IMR-90 (cell line): ENCODE data around the gene CSNK1D. TPM values are rescaled to one million over a fixed set of nuclear protein-coding genes. Genes with fewer than 3 reads are reported as not detected.

Experiments
- ATAC-seq: fragments of 200-7000 bp; cut with Tn5 transposase; 2 replicates; pipeline ENCODE4 v1.9.1; 2020; ENCODE audit warnings: low read depth, mild to moderate bottlenecking, moderate library complexity
- BruUV-seq: library from RNA; stranded (reverse); fragments of 400-500 nt; replicated peaks from 2 replicates; lab custom pipeline; 2021; lab: Mats Ljungman, UMichigan
- CTCF ChIA-PET: fragments of 300-600 bp; formaldehyde crosslinking; extraction: SDS; loops from one replicate; lab custom pipeline; 2021; ENCODE audit warnings: antibody characterized with exemption; lab: Yijun Ruan, JAX
- POLR2A ChIA-PET: fragments of 300-600 bp; sonication (Branson Sonifier 250); formaldehyde crosslinking; loops from one replicate; lab custom pipeline; 2022; ENCODE audit warnings: antibody characterized with exemption; ENCODE audit not compliant: unreplicated experiment; lab: Charles Lee
- DNase-seq: peaks from one replicate; pipeline ENCODE4 v3.0.0; 2013
- H2AFZ ChIP-seq: replicated peaks from 2 replicates; pipeline ENCODE3; 2013; ENCODE audit warnings: low read length, mild to moderate bottlenecking; ENCODE audit not compliant: poor library complexity
- H2AK5ac ChIP-seq: 2 replicates; pipeline ENCODE4 v1.6.1; 2013; ENCODE audit warnings: low read depth, low read length, inconsistent platforms
- H2AK9ac ChIP-seq: replicated peaks from 2 replicates; pipeline ENCODE3; 2013; ENCODE audit warnings: mild to moderate bottlenecking, low read depth, low read length, moderate library complexity; ENCODE audit not compliant: poor library complexity
- H2BK120ac ChIP-seq: 2 replicates; pipeline ENCODE4 v1.6.1; 2013; ENCODE audit warnings: low read depth, low read length, inconsistent platforms
- H2BK15ac ChIP-seq: 3 replicates; pipeline ENCODE4 v1.6.1; 2013; ENCODE audit warnings: low read depth, low read length, inconsistent platforms
- H2BK20ac ChIP-seq: 2 replicates; pipeline ENCODE4 v1.6.1; 2013; ENCODE audit warnings: low read depth, mild to moderate bottlenecking, inconsistent platforms, low read length, moderate library complexity
- H2BK5ac ChIP-seq: 2 replicates; pipeline ENCODE4 v1.6.1; 2013; ENCODE audit warnings: mild to moderate bottlenecking, low read depth, low read length, inconsistent platforms; ENCODE audit not compliant: poor library complexity, severe bottlenecking
- H3K14ac ChIP-seq: replicated peaks from 2 replicates; pipeline ENCODE4 v1.6.1; 2013; ENCODE audit warnings: low read depth, low read length, inconsistent platforms
- H3K18ac ChIP-seq: 2 replicates; pipeline ENCODE4 v1.6.1; 2013; ENCODE audit warnings: low read depth, low read length, control low read depth
- H3K23ac ChIP-seq: 2 replicates; pipeline ENCODE4 v1.6.1; 2013; ENCODE audit warnings: low read depth, low read length, inconsistent platforms
- H3K27ac ChIP-seq: 2 replicates; pipeline ENCODE4 v1.5.1; 2013; ENCODE audit warnings: mild to moderate bottlenecking, control low read depth, low read length; ENCODE audit not compliant: insufficient read depth
- H3K27me3 ChIP-seq: 2 replicates; pipeline ENCODE4 v1.6.1; 2013; ENCODE audit warnings: low read length; ENCODE audit not compliant: control insufficient read depth, insufficient read depth
- H3K36me3 ChIP-seq: 2 replicates; pipeline ENCODE4 v1.6.1; 2013; ENCODE audit warnings: low read length, mixed read lengths; ENCODE audit not compliant: control insufficient read depth, insufficient read depth
- H3K4ac ChIP-seq: 2 replicates; pipeline ENCODE4 v1.6.1; 2013; ENCODE audit warnings: low read depth, low read length, inconsistent platforms
- H3K4me1 ChIP-seq: 2 replicates; pipeline ENCODE4 v1.6.1; 2013; ENCODE audit warnings: low read length, mixed read lengths; ENCODE audit not compliant: control insufficient read depth, insufficient read depth
- H3K4me2 ChIP-seq: 2 replicates; pipeline ENCODE4 v1.6.1; 2013; ENCODE audit warnings: low read depth, mild to moderate bottlenecking, control low read depth, low read length, moderate library complexity
- H3K4me3 ChIP-seq: 2 replicates; pipeline ENCODE4 v1.5.1; 2013; ENCODE audit warnings: low read depth, mild to moderate bottlenecking, control low read depth, low read length, moderate library complexity; ENCODE audit not compliant: insufficient read depth
- H3K56ac ChIP-seq: 2 replicates; pipeline ENCODE4 v1.6.1; 2013; ENCODE audit warnings: low read length, inconsistent platforms; ENCODE audit not compliant: insufficient read depth; ENCODE audit errors: extremely low read depth
- H3K79me1 ChIP-seq, 2 experiments: 2 replicates each; pipeline ENCODE4 v1.6.1; 2013; ENCODE audit warnings: low read length in 2 of 2, inconsistent platforms in 1 of 2, low read depth in 1 of 2
- H3K9ac ChIP-seq: 2 replicates; pipeline ENCODE4 v1.6.1; 2013; ENCODE audit warnings: low read depth, low read length, control low read depth
- H3K9me1 ChIP-seq: 2 replicates; pipeline ENCODE4 v1.6.1; 2013; ENCODE audit warnings: low read length, inconsistent platforms; ENCODE audit not compliant: insufficient read depth
- H3K9me3 ChIP-seq: 2 replicates; pipeline ENCODE4 v1.6.1; 2013; ENCODE audit warnings: low read length; ENCODE audit not compliant: control insufficient read depth, insufficient read depth
- H4K20me1 ChIP-seq: 2 replicates; pipeline ENCODE4 v1.6.1; 2013; ENCODE audit warnings: low read length, inconsistent platforms; ENCODE audit not compliant: insufficient read depth
- H4K5ac ChIP-seq: 2 replicates; pipeline ENCODE4 v1.6.1; 2013; ENCODE audit warnings: mild to moderate bottlenecking, low read depth, low read length, control low read depth
- H4K8ac ChIP-seq, 2 experiments: 2 replicates each; pipeline ENCODE4 v1.6.1; 2013; ENCODE audit warnings: low read depth in 2 of 2, low read length in 2 of 2, control low read depth in 1 of 2, inconsistent platforms in 1 of 2
- H4K91ac ChIP-seq: 2 replicates; pipeline ENCODE4 v1.6.1; 2013; ENCODE audit warnings: low read depth, low read length, inconsistent platforms; ENCODE audit not compliant: insufficient read depth
- CEBPB ChIP-seq: IDR thresholded peaks from 2 replicates; pipeline ENCODE4 v1.6.1; 2012; ENCODE audit warnings: low read depth, low read length, improper control_type of control experiment
- MXI1 ChIP-seq: IDR thresholded peaks from 2 replicates; pipeline ENCODE4 v1.6.1; 2012; ENCODE audit warnings: low read depth, mild to moderate bottlenecking, low read length, moderate library complexity, borderline replicate concordance
- RFX5 ChIP-seq: IDR thresholded peaks from 2 replicates; pipeline ENCODE4 v1.8.0; 2012; ENCODE audit warnings: low read depth, mild to moderate bottlenecking, low read length, moderate library complexity
- WGBS, 2 experiments: methylation state at CpG; one replicate each; pipeline versions ENCODE4 v1.1.5 to v1.1.7; 2013; ENCODE audit warnings: missing lambda C conversion rate in 2 of 2; ENCODE audit not compliant: insufficient read length in 1 of 2; ENCODE audit errors: extremely low coverage in 2 of 2; 5-methylcytosine and 5-hydroxymethylcytosine counted together
- dilution Hi-C: fragments of 300-500 bp; cut with HindIII; formaldehyde crosslinking; loops from one replicate; pipeline ENCODE4 v1.14.3; 2018; ENCODE audit warnings: low sequenced_read_pairs; ENCODE audit not compliant: unreplicated experiment
- in situ Hi-C: fragments of 300-500 bp; cut with MboI; formaldehyde crosslinking; loops from 3 replicates; pipeline ENCODE4 v1.14.3; 2019; ENCODE audit warnings: low sequenced_read_pairs, inconsistent platforms, mixed read lengths
- intact Hi-C: fragments of 100-400 bp; cut with micrococcal nuclease; formaldehyde crosslinking; loops from 2 replicates; pipeline ENCODE4 v1.10.0; 2022
- polyA plus RNA-seq, 3 experiments: library from polyadenylated mRNA; depleted of rRNA; stranded (reverse); fragments of >200 nt; gene quantifications; 2 replicates each; pipeline ENCODE4 v1.2.3, GENCODE V29; 2012; ENCODE audit warnings: low replicate concordance in 1 of 3
- total RNA-seq: library from RNA; depleted of rRNA; stranded (reverse); fragments of >200 nt; gene quantifications from 2 replicates; pipeline ENCODE4 v1.2.3, GENCODE V29; 2012

Gene CSNK1D
- total and polyA plus RNA-seq, 2 of the 4 experiments (the other 2 are of a cell fraction): 47.1 to 186 TPM

- Histone ChIP-seq H4K20me1 (peaks cover 8% of the 10 kb centered on the region), H3K36me3 (no peaks in the 10 kb centered on the region), H2AFZ (no peak overlapping the region), H3K79me1 (peaks cover 0 to 41% of the 10 kb centered on the region in 2 experiments; a peak in 3 of 4 replicates), H3K9me3 (no peaks in the 10 kb centered on the region), H3K4me1 (peaks cover 7% of the 10 kb centered on the region), H3K4me2 (no peak overlapping the region), H2BK5ac (no peak overlapping the region), H4K5ac (no peak overlapping the region), H3K27me3 (no peaks in the 10 kb centered on the region), H3K14ac (no peak overlapping the region), H3K9me1 (no peaks in the 10 kb centered on the region; the same call in 1 of the 2 replicates), H4K91ac (no peak overlapping the region), H3K4ac (no peak overlapping the region), H3K18ac (no peak overlapping the region), H3K23ac (no peak overlapping the region), H2BK15ac (no peak overlapping the region), H3K56ac (no peak overlapping the region), H2BK120ac (no peak overlapping the region), H3K4me3 (no peak overlapping the region), H2AK5ac (no peak overlapping the region), H2AK9ac (no peak overlapping the region), H2BK20ac (no peak overlapping the region), H3K9ac (no peak overlapping the region), H4K8ac (no peak overlapping the region), H3K27ac (no peak overlapping the region)
- ChIA-PET POLR2A (no interaction called here), CTCF (no interaction called here)
- DNase-seq (no peak), ATAC-seq (no peak)
- intact Hi-C loops (no loop called here), in situ Hi-C loops (no loop called here), dilution Hi-C loops (no loop called here)
- WGBS, 2 experiments: 59% methylated on average over 3 of the region's 8 CpGs; no CpG with 5 or more reads in 1 of the 2 experiments
- BruUV-seq: no TSS peak
- TF ChIP-seq CEBPB (no peak), RFX5 (no peak), MXI1 (no peak)
Observed at GRCh38 chr17:82224666-82225065, 48.8 kb downstream of the CSNK1D start.
